ENCODE measurements around the gene AGAP2. TPM values are rescaled to one million over a fixed set of nuclear protein-coding genes. Genes with fewer than 3 reads are reported as not detected.
A peak's percentile ranks its signal among the peaks of the same experiment; 100 is the strongest.

The AGAP2 gene
- polyA plus RNA-seq, 1 experiment, result 0.05 TPM

- DNase-seq (ENCODE audit: low read depth), result no peak
- H3K27me3 ChIP-seq (ENCODE audit: control insufficient read depth, insufficient read depth, low read length), result 0 out of 2 replicates have a peak, but pooled peaks cover 1% of the 10 kb centered on the region
- TF ChIP-seq, protein P1, sequence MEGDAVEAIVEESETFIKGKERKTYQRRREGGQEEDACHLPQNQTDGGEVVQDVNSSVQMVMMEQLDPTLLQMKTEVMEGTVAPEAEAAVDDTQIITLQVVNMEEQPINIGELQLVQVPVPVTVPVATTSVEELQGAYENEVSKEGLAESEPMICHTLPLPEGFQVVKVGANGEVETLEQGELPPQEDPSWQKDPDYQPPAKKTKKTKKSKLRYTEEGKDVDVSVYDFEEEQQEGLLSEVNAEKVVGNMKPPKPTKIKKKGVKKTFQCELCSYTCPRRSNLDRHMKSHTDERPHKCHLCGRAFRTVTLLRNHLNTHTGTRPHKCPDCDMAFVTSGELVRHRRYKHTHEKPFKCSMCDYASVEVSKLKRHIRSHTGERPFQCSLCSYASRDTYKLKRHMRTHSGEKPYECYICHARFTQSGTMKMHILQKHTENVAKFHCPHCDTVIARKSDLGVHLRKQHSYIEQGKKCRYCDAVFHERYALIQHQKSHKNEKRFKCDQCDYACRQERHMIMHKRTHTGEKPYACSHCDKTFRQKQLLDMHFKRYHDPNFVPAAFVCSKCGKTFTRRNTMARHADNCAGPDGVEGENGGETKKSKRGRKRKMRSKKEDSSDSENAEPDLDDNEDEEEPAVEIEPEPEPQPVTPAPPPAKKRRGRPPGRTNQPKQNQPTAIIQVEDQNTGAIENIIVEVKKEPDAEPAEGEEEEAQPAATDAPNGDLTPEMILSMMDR (IDR thresholded peaks at IDR 0.05; ENCODE audit: insufficient read depth, low read depth, low read length), result peak; percentile 61
- peaks cover 4% of the 10 kb centered on the region for H3K36me3 ChIP-seq (ENCODE audit: control insufficient read depth, insufficient read depth, low read length)
- POLR2A ChIA-PET, result no interaction called here
- peak overlapping the region; percentile 93 for H3K4me3 ChIP-seq (ENCODE audit: low read depth, low read length)
- CTCF ChIA-PET, result interaction anchor here (0.7 to 3.0 kb wide), 17 partner anchors 9 to 1056 kb away, joined by 3 to 58 read pairs (median 4); partner anchors contain the start of genes AGAP2, B4GALNT1, CDK4 and OS9
Measured at GRCh38 chr12:57726884-57727757, 11.4 kb downstream of the AGAP2 start.

DNA sequence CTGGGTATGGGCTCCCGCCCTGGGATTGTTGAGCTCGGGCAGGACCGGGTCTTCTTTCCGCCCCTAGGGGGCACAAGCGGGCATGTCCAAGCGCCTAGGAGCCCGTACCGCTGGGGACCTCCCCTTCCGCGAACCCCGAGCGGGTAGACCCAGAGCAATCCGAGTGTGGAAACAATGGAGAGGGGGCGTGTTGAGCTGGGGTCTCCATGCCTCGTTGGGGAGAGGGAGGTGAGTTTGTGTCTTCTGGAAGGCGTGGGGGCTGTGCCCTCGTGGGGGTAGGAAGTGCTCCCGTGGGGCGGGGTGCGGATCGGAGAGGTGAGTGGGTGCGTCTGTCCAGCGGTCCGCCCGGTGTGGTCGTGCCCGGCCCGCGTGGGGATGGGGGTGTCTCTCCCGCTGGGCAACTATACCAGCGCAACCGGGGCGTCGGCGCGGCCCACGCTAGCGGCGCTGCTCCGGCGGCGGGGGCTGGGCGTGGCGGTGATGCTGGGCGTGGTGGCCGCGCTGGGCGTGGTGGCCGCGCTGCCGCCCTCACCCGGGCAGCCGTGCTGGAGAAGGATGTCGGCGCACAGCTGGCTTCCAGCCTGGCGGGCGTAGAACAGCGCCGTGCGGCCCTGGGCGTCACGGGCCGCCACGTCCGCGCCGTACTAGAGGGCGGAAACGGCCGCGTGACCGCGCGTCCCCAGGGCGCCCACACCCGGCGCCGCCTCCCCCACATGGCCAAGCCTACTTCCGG is 12.2 kb downstream of the AGAP2 start:
- peaks cover 4% of the 10 kb centered on the region for H3K36me3 ChIP-seq (ENCODE audit: control insufficient read depth, insufficient read depth, low read length)
- CTCF ChIA-PET, result interaction anchor here (0.6 to 3.0 kb wide), 30 partner anchors 10 to 1056 kb away, joined by 3 to 58 read pairs (median 4); partner anchors contain the start of genes AGAP2, B4GALNT1, CDK4 and CYP27B1
- DNase-seq (ENCODE audit: low read depth), result peak; percentile 19
- peak overlapping the region; percentile 93 for H3K4me3 ChIP-seq (ENCODE audit: low read depth, low read length)
- TF ChIP-seq, protein P1 (IDR thresholded peaks at IDR 0.05; ENCODE audit: insufficient read depth, low read depth, low read length), result peak; percentile 98
- H3K27me3 ChIP-seq (ENCODE audit: control insufficient read depth, insufficient read depth, low read length), result 0 out of 2 replicates have a peak, but pooled peaks cover 1% of the 10 kb centered on the region
- POLR2A ChIA-PET, result interaction anchor here (0.5 kb wide), 1 partner anchor 122 kb away, joined by 3 read pairs; no protein-coding TSS in a partner anchor

GRCh38 chr12:57725851-57726150 is 12.7 kb downstream of the AGAP2 start:
- CTCF ChIA-PET, result interaction anchor here (0.6 to 3.0 kb wide), 27 partner anchors 9 to 185 kb away, joined by 3 to 58 read pairs (median 4); partner anchors contain the start of genes AGAP2, CYP27B1, EEF1AKMT3 and METTL1
- Histone ChIP-seq H3K27me3 (ENCODE audit: control insufficient read depth, insufficient read depth, low read length) (0 out of 2 replicates have a peak, but pooled peaks cover 1% of the 10 kb centered on the region), H3K36me3 (ENCODE audit: control insufficient read depth, insufficient read depth, low read length) (peaks cover 6% of the 10 kb centered on the region), H3K4me3 (ENCODE audit: low read depth, low read length) (peak overlapping the region; percentile 93)
- TF ChIP-seq, protein P1 (IDR thresholded peaks at IDR 0.05; ENCODE audit: insufficient read depth, low read depth, low read length), result no peak
- POLR2A ChIA-PET, result interaction anchor here (0.5 kb wide), 1 partner anchor 122 kb away, joined by 3 read pairs; no protein-coding TSS in a partner anchor
- DNase-seq (ENCODE audit: low read depth), result no peak

GRCh38 chr12:57724936-57725740 is 13.4 kb downstream of the AGAP2 start:
- peaks cover 11% of the 10 kb centered on the region for H3K36me3 ChIP-seq (ENCODE audit: control insufficient read depth, insufficient read depth, low read length)
- CTCF ChIA-PET, result interaction anchor here (0.6 to 3.0 kb wide), 23 partner anchors 8 to 146 kb away, joined by 3 to 58 read pairs (median 4); partner anchors contain the start of genes AGAP2, CYP27B1, EEF1AKMT3 and METTL1
- no peak for DNase-seq (ENCODE audit: low read depth)
- H3K4me3 ChIP-seq (ENCODE audit: low read depth, low read length), result no peak overlapping the region
- 0 out of 2 replicates have a peak, but pooled peaks cover 1% of the 10 kb centered on the region for H3K27me3 ChIP-seq (ENCODE audit: control insufficient read depth, insufficient read depth, low read length)
- TF ChIP-seq, protein P1 (IDR thresholded peaks at IDR 0.05; ENCODE audit: insufficient read depth, low read depth, low read length), result no peak
- POLR2A ChIA-PET, result no interaction called here
